ENCODE results near the gene WNK1.
A peak's percentile ranks its signal among the peaks of the same experiment; 100 is the strongest.
"Not testable (repeated sequence)": the region's sequence is repeated elsewhere in the genome, so short reads cannot be mapped to it uniquely, and the experiment has no call there.

Gene WNK1

GRCh38 chr12:750366-751191 lies 1.8 kb upstream of the WNK1 start:
- DNase-seq, result no peak

GRCh38 chr12:751192-751998 lies 984 bp upstream of the WNK1 start:
- peak; percentile 90 for DNase-seq

- DNase-seq, result no peak
Observed at GRCh38 chr12:752695-753610, 574 bp downstream of the WNK1 start.

- DNase-seq, result no peak
Observed at GRCh38 chr12:753611-754472, 1.5 kb downstream of the WNK1 start.

- no peak for DNase-seq
Observed at GRCh38 chr12:754473-754820, 2.1 kb downstream of the WNK1 start.

- peak; percentile 43 for DNase-seq
Observed at GRCh38 chr12:754851-755562, 2.6 kb downstream of the WNK1 start.

GRCh38 chr12:759628-760027 lies 7.2 kb downstream of the WNK1 start:
- DNase-seq, result no peak

GRCh38 chr12:761256-761655 lies 8.9 kb downstream of the WNK1 start:
- DNase-seq, result no peak

GRCh38 chr12:765840-766239 lies 13.5 kb downstream of the WNK1 start:
- no peak for DNase-seq

GRCh38 chr12:768434-768833 lies 16.1 kb downstream of the WNK1 start:
- DNase-seq, result no peak

- DNase-seq, result no peak
Observed at GRCh38 chr12:770479-770878, 18.1 kb downstream of the WNK1 start.

GRCh38 chr12:772056-772697 lies 19.8 kb downstream of the WNK1 start:
- DNase-seq, result no peak

GRCh38 chr12:774051-774614 lies 21.8 kb downstream of the WNK1 start:
- no peak for DNase-seq

GRCh38 chr12:775973-776771 lies 23.8 kb downstream of the WNK1 start:
- DNase-seq, result not testable (repeated sequence)

- not testable (repeated sequence) for DNase-seq
Observed at GRCh38 chr12:776772-777373, 24.5 kb downstream of the WNK1 start.

- DNase-seq, result no peak
Observed at GRCh38 chr12:777550-778047, 25.2 kb downstream of the WNK1 start.

- DNase-seq, result no peak
Observed at GRCh38 chr12:778615-779014, 26.2 kb downstream of the WNK1 start.

GRCh38 chr12:779745-780734 lies 27.7 kb downstream of the WNK1 start:
- DNase-seq, result no peak

Measured in KG1 (cell line).